Calu3 (cell line): ENCODE data around the gene CIAPIN1. TPM values are rescaled to one million over a fixed set of nuclear protein-coding genes. Genes with fewer than 3 reads are reported as not detected.

Experiments
- BruUV-seq: library from RNA; stranded (reverse); fragments of 400-500 nt; replicated peaks from 2 replicates; lab custom pipeline; 2021; lab: Mats Ljungman, UMichigan
- CTCF ChIA-PET: fragments of 300-600 bp; sonication (Branson Sonifier 250); formaldehyde crosslinking; loops from one replicate; lab custom pipeline; 2022; ENCODE audit warnings: antibody characterized with exemption; lab: Charles Lee
- DNase-seq: peaks from one replicate; pipeline ENCODE4 v3.0.0; 2022
- H3K27ac Mint-ChIP-seq: one replicate; pipeline ENCODE4 v1.8.0; 2022; ENCODE audit warnings: mixed read lengths; ENCODE audit not compliant: unreplicated experiment
- H3K27me3 Mint-ChIP-seq: one replicate; pipeline ENCODE4 v1.8.0; 2022; ENCODE audit warnings: mixed read lengths; ENCODE audit not compliant: unreplicated experiment
- H3K36me3 Mint-ChIP-seq: one replicate; pipeline ENCODE4 v1.8.0; 2022; ENCODE audit warnings: mild to moderate bottlenecking, moderate library complexity, mixed read lengths; ENCODE audit not compliant: insufficient read depth, unreplicated experiment
- H3K4me1 Mint-ChIP-seq: one replicate; pipeline ENCODE4 v1.8.0; 2022; ENCODE audit warnings: mild to moderate bottlenecking, low read depth, mixed read lengths; ENCODE audit not compliant: unreplicated experiment
- H3K4me3 Mint-ChIP-seq: one replicate; pipeline ENCODE4 v1.8.0; 2022; ENCODE audit warnings: mild to moderate bottlenecking, low read depth, moderate library complexity, mixed read lengths; ENCODE audit not compliant: unreplicated experiment
- H3K9me3 Mint-ChIP-seq: one replicate; pipeline ENCODE4 v1.8.0; 2022; ENCODE audit warnings: low read depth, mixed read lengths; ENCODE audit not compliant: unreplicated experiment
- CTCF ChIP-seq: fragments of 200-600 bp; IDR thresholded peaks from one replicate; pipeline ENCODE4 v1.8.0; 2022; ENCODE audit warnings: antibody characterized with exemption; ENCODE audit not compliant: unreplicated experiment
- intact Hi-C: fragments of 100-400 bp; cut with micrococcal nuclease; formaldehyde crosslinking; loops from one replicate; pipeline ENCODE4 v1.10.0; 2022; ENCODE audit not compliant: unreplicated experiment
- total RNA-seq: library from RNA; stranded (reverse); gene quantifications from 2 replicates; pipeline ENCODE4 v1.2.3, GENCODE V29; 2022

Gene CIAPIN1
- total RNA-seq, 1 experiment from 2014 or later: 77.2 TPM

GRCh38 chr16:57396786-57397185 is 50.4 kb downstream of the CIAPIN1 start:
- no peak for TF ChIP-seq CTCF
- Mint-ChIP-seq H3K27ac (no peak overlapping the region), H3K9me3 (no peaks in the 10 kb centered on the region), H3K36me3 (peaks cover 7% of the 10 kb centered on the region), H3K4me3 (no peak overlapping the region), H3K27me3 (no peaks in the 10 kb centered on the region), H3K4me1 (peaks cover 16% of the 10 kb centered on the region)
- no peak for DNase-seq
- no TSS peak for BruUV-seq
- intact Hi-C loops: no loop called here
- CTCF ChIA-PET: no interaction called here

DNA sequence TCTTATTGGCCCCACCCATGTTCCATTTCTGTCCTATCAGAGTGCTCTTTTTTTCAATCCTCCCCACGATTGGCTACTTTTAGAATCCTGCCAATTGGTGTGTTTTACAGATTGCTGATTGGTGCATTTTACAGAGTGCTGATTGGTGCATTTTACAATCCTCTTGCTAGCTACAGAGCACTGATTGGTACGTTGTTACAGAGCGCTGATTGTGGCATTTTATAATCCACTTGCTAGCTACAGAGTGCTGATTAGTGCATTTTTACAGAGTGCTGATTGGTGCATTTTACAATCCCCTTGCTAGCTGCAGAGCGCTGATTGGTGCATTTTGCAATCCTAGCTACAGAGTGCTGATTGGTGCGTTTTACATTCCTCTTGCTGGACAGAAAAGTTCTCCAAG is 52.2 kb downstream of the CIAPIN1 start:
- Mint-ChIP-seq H3K9me3 (no peaks in the 10 kb centered on the region), H3K36me3 (peaks cover 7% of the 10 kb centered on the region), H3K27me3 (no peaks in the 10 kb centered on the region), H3K4me1 (peaks cover 27% of the 10 kb centered on the region), H3K4me3 (no peak overlapping the region), H3K27ac (no peak overlapping the region)
- TF ChIP-seq CTCF: no peak
- no peak for DNase-seq
- intact Hi-C loops: no loop called here
- CTCF ChIA-PET: interaction anchor here (0.5 to 1.0 kb wide), 4 partner anchors 12 to 53 kb away, joined by 3 to 4 read pairs (median 4); no protein-coding TSS in a partner anchor
- BruUV-seq: no TSS peak

GRCh38 chr16:57394444-57394843 is 52.7 kb downstream of the CIAPIN1 start:
- TF ChIP-seq CTCF: no peak
- no peaks in the 10 kb centered on the region for H3K9me3 Mint-ChIP-seq
- peak; percentile 71 for DNase-seq
- peaks cover 33% of the 10 kb centered on the region for H3K4me1 Mint-ChIP-seq
- no peak overlapping the region for H3K4me3 Mint-ChIP-seq
- H3K27ac Mint-ChIP-seq: peak overlapping the region; percentile 74
- H3K36me3 Mint-ChIP-seq: peaks cover 7% of the 10 kb centered on the region
- intact Hi-C loops: no loop called here
- no peaks in the 10 kb centered on the region for H3K27me3 Mint-ChIP-seq
- CTCF ChIA-PET: interaction anchor here (1.0 to 1.1 kb wide), 2 partner anchors 22 to 53 kb away, joined by 3 to 4 read pairs; no protein-coding TSS in a partner anchor
- no TSS peak for BruUV-seq

DNA sequence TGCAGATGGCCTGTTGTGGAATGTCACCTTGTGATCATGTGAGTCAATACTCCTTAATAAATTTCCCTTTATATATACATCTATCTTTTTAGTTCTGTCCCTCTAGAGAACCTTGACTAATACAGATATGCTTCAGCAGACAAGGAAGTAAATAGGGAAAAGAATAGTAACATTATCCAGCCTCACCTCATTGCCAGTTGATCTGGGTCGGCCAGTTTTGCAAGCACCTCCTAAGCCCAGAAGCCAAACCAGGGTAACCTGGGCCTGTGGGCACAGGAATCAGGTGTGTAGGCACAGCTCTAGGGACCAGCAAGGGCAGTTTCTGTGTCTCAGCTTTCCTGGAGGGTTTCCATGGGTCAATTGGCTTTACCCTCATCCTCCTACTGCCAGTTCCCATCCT is 54.5 kb downstream of the CIAPIN1 start:
- H3K27me3 Mint-ChIP-seq: no peaks in the 10 kb centered on the region
- peaks cover 51% of the 10 kb centered on the region for H3K4me1 Mint-ChIP-seq
- peaks cover 13% of the 10 kb centered on the region for H3K36me3 Mint-ChIP-seq
- intact Hi-C loops: no loop called here
- H3K4me3 Mint-ChIP-seq: no peak overlapping the region
- DNase-seq: peak; percentile 82
- BruUV-seq: no TSS peak
- H3K27ac Mint-ChIP-seq: peak overlapping the region; percentile 74
- CTCF ChIA-PET: interaction anchor here (0.6 to 1.9 kb wide), 3 partner anchors 15 to 277 kb away, joined by 4 to 10 read pairs (median 10); no protein-coding TSS in a partner anchor
- no peaks in the 10 kb centered on the region for H3K9me3 Mint-ChIP-seq
- TF ChIP-seq CTCF: no peak
